IPS-NIHi7 (cell line): ENCODE measurements around the gene KCNK1.

Source experiments
- DNase-seq: peaks from one replicate; pipeline ENCODE4 v3.0.0; 2012; ENCODE audit warnings: mixed read lengths; ENCODE audit errors: extremely low spot score

Gene KCNK1

GRCh38 chr1:233636503-233636877 is 22.6 kb downstream of the KCNK1 start:
- DNase-seq: no peak

GRCh38 chr1:233638513-233638912 is 24.6 kb downstream of the KCNK1 start:
- no peak for DNase-seq

- DNase-seq: no peak
These were observed 25.7 kb downstream of the KCNK1 start for GRCh38 chr1:233639611-233640010.

GRCh38 chr1:233640179-233640578 is 26.3 kb downstream of the KCNK1 start:
- DNase-seq: no peak

GRCh38 chr1:233641029-233641428 is 27.1 kb downstream of the KCNK1 start:
- DNase-seq: no peak

GRCh38 chr1:233647073-233647472 is 33.2 kb downstream of the KCNK1 start:
- DNase-seq: no peak

GRCh38 chr1:233647636-233648035 is 33.7 kb downstream of the KCNK1 start:
- no peak for DNase-seq

GRCh38 chr1:233651061-233651460 is 37.2 kb downstream of the KCNK1 start:
- DNase-seq: no peak

- DNase-seq: no peak
These were observed 37.8 kb downstream of the KCNK1 start for GRCh38 chr1:233651563-233652233.

GRCh38 chr1:233652526-233652925 is 38.6 kb downstream of the KCNK1 start:
- no peak for DNase-seq

- no peak for DNase-seq
These were observed 40.9 kb downstream of the KCNK1 start for GRCh38 chr1:233654658-233655280.

GRCh38 chr1:233655301-233655740 is 41.4 kb downstream of the KCNK1 start:
- no peak for DNase-seq

- DNase-seq: no peak
These were observed 42.2 kb downstream of the KCNK1 start for GRCh38 chr1:233656032-233656635.

GRCh38 chr1:233656687-233657086 is 42.8 kb downstream of the KCNK1 start:
- no peak for DNase-seq

GRCh38 chr1:233657466-233657865 is 43.6 kb downstream of the KCNK1 start:
- no peak for DNase-seq

GRCh38 chr1:233659495-233659894 is 45.6 kb downstream of the KCNK1 start:
- no peak for DNase-seq

- no peak for DNase-seq
These were observed 47.7 kb downstream of the KCNK1 start for GRCh38 chr1:233661376-233662159.

- DNase-seq: no peak
These were observed 48.8 kb downstream of the KCNK1 start for GRCh38 chr1:233662575-233663304.

- no peak for DNase-seq
These were observed 50.3 kb downstream of the KCNK1 start for GRCh38 chr1:233664253-233664652.

- DNase-seq: no peak
These were observed 51.1 kb downstream of the KCNK1 start for GRCh38 chr1:233664804-233665574.
